Nephron (organoid): ENCODE measurements around the gene PLET1.
A peak's percentile ranks its signal among the peaks of the same experiment; 100 is the strongest.

ENCODE experiments used
- H3K27ac Mint-ChIP-seq, 3 experiments: 2 replicates each; pipeline ENCODE4 v1.8.0; 2020; ENCODE audit warnings: mixed read lengths in 3 of 3, mild to moderate bottlenecking in 2 of 3, moderate library complexity in 1 of 3
- H3K27me3 Mint-ChIP-seq: 2 replicates; pipeline ENCODE4 v1.8.0; 2021; ENCODE audit warnings: low read depth, mild to moderate bottlenecking, moderate library complexity, mixed read lengths
- H3K36me3 Mint-ChIP-seq: 2 replicates; pipeline ENCODE4 v1.8.0; 2020; ENCODE audit warnings: low read depth, mixed read lengths
- H3K4me1 Mint-ChIP-seq: 2 replicates; pipeline ENCODE4 v1.8.0; 2020; ENCODE audit warnings: mixed read lengths
- H3K4me3 Mint-ChIP-seq, 3 experiments: 2 replicates each; pipeline ENCODE4 v1.8.0; 2020; ENCODE audit warnings: mild to moderate bottlenecking in 3 of 3, mixed read lengths in 3 of 3, moderate library complexity in 2 of 3
- H3K9me3 Mint-ChIP-seq: 2 replicates; pipeline ENCODE4 v1.8.0; 2020; ENCODE audit warnings: mixed read lengths
- TF ChIP-seq, protein P1 (sequence below), 3 experiments: fragments of 200-600 bp; sonication (generic); IDR thresholded peaks; one replicate each; pipeline ENCODE4 v1.5.0; 2021; ENCODE audit warnings: antibody characterized with exemption in 3 of 3; ENCODE audit not compliant: unreplicated experiment in 3 of 3

PLET1 gene

DNA sequence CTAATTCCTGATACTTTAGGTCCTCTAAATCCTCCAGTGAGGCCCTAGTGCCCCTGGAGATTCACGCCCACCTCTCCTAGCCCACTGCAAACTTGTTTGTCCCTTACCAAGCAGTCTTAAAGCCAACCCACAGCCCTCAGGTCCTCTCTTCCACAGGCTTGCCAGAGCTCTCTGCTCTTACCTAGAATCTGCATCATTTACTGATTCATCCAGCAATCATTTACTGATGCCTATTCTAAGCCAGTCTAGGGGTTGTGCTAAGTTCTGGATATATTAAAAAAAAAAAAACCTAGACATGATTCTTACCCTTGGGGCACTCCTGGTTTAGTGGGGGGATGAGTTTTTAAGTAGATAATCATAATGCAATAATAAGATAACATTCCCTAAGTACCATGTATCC, 43.0 kb upstream of the PLET1 start:
- Mint-ChIP-seq H3K27me3 (peaks cover 12% of the 10 kb centered on the region), H3K9me3 (peaks cover 3% of the 10 kb centered on the region), H3K4me1 (peaks cover 13% of the 10 kb centered on the region), H3K4me3 (no peak overlapping the region), H3K27ac (no peak overlapping the region), H3K36me3 (no peaks in the 10 kb centered on the region)
- TF ChIP-seq, protein P1, sequence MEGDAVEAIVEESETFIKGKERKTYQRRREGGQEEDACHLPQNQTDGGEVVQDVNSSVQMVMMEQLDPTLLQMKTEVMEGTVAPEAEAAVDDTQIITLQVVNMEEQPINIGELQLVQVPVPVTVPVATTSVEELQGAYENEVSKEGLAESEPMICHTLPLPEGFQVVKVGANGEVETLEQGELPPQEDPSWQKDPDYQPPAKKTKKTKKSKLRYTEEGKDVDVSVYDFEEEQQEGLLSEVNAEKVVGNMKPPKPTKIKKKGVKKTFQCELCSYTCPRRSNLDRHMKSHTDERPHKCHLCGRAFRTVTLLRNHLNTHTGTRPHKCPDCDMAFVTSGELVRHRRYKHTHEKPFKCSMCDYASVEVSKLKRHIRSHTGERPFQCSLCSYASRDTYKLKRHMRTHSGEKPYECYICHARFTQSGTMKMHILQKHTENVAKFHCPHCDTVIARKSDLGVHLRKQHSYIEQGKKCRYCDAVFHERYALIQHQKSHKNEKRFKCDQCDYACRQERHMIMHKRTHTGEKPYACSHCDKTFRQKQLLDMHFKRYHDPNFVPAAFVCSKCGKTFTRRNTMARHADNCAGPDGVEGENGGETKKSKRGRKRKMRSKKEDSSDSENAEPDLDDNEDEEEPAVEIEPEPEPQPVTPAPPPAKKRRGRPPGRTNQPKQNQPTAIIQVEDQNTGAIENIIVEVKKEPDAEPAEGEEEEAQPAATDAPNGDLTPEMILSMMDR (IDR thresholded peaks at IDR 0.05; ENCODE audit: unreplicated experiment in 3 of 3), result no peak

DNA sequence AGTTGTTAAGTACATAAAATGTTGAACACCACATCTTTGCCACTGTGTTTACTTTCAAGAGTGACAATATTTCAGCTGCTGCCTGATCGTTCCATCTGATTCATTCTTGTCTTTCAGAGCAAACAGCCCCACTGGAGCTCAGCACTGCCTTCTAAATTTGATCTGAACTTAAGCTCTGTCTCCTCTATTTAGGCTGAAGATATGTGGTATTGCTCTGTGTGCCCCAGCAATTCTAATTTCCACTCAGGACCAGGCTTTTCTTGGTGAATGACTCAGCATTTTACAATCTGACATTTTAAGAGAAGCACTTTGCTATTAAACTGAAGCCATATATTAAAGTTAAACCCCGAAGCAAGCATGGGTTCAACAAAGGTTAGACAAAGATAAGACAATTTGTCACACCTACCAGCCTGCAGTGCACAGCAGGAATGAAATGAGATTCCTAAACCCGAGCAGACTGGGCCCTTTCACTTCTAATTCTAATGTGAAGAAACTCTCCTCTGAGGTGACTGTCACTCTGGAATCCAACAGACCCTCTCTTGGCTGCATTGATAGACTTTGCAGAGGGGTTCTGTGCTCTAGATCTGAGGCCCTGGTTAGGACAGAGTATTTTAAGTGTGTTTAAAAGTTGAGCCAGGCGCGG, 41.7 kb upstream of the PLET1 start:
- H3K4me1 Mint-ChIP-seq, result peaks cover 15% of the 10 kb centered on the region
- TF ChIP-seq, protein P1 (IDR thresholded peaks at IDR 0.05; ENCODE audit: unreplicated experiment in 3 of 3), result no peak
- peaks cover 8% of the 10 kb centered on the region for H3K27me3 Mint-ChIP-seq
- H3K4me3 Mint-ChIP-seq, result no peak overlapping the region
- no peaks in the 10 kb centered on the region for H3K9me3 Mint-ChIP-seq
- no peaks in the 10 kb centered on the region for H3K36me3 Mint-ChIP-seq
- peak overlapping the region; percentile 10 to 57 (median 17) for H3K27ac Mint-ChIP-seq

DNA sequence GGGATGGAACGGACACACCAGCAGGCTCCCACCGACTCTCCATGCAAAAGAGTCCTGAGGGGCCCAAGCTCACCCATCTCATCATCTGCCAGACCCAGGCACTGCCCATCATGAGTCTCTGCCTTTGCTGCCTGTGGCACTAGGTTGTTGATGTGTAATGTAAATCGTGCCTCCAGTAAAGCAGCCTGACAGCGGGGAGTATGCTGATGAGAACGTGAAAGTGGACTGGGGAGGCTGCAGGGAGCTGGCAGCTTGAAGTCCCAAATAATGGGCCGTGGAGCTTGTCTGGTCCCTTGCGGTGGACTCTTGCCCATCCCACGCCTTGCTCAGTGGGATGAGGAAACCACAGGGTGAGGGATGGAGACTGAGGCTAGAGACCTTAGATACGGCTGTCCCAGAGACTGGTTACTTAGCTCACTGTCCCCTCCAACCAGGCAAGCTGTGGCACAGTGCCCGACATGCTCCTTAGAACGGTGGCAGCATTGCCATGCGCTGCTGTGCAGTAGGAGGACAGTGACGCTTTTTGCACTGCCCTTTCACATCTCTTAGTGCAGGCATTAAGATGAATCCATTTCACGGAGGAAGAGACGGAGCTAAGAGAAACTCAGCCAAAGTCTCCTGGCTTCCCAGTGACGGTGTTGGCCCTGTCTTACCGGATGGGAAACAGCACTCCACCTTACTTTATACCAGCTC, 39.6 kb upstream of the PLET1 start:
- TF ChIP-seq, protein P1 (IDR thresholded peaks at IDR 0.05; ENCODE audit: unreplicated experiment in 3 of 3), result no peak
- Mint-ChIP-seq H3K4me3 (no peak overlapping the region), H3K36me3 (no peaks in the 10 kb centered on the region), H3K9me3 (no peaks in the 10 kb centered on the region), H3K27me3 (peaks cover 8% of the 10 kb centered on the region), H3K27ac (no peak overlapping the region), H3K4me1 (peaks cover 19% of the 10 kb centered on the region)

DNA sequence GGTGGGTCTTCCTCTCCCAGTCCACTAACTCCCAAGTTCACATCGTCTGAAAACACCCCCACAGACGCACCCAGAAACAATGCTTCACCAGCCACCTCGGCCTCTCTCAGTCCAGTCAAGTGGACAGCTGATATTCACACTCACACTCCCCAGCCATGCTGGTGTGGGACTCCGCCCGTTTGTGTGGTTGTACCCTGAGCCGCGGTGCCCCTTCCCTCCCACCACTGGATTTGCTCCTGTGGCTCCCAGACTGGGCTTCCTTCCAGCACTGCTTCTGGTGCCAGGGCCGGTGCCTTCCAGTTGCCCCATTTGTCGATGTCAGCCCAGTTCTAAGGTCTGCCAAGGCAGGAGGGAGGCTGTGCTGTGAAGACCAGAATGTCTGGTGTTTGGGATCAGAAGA, 37.9 kb upstream of the PLET1 start:
- Mint-ChIP-seq H3K4me3 (no peak overlapping the region), H3K27me3 (peaks cover 9% of the 10 kb centered on the region), H3K4me1 (peaks cover 29% of the 10 kb centered on the region), H3K27ac (no peak overlapping the region), H3K36me3 (peaks cover 3% of the 10 kb centered on the region), H3K9me3 (no peaks in the 10 kb centered on the region)
- TF ChIP-seq, protein P1 (IDR thresholded peaks at IDR 0.05; ENCODE audit: unreplicated experiment in 3 of 3), result no peak

DNA sequence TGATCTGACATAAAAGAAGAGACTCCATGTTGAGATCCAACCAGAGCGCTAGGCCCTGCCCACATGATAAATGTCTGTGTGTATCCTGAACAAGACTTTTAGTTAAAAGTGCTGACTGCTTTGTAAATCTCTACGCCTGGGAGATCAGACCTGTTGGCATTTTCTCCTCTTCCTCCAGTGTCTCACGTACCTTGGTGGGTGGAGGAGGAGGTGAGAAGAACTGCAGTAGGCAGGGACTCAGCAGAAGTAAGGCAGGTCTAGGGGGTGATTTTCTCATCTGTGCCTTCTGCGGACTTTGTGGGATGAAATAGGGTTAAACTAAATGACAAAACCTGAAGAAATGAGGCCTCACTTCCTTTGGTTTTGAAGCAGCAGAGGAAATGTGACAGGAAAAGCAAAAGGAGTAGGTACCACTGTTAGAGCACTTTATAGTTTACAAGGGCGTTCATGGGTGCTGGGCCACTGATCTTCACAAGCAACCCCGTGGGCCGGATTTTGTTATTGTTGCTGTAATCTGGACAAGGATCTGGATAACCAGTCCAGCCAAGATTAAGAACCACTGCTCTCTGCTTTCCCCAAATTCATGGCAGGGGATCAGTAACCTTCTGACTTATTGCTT, 36.7 kb upstream of the PLET1 start:
- peaks cover 5% of the 10 kb centered on the region for H3K27me3 Mint-ChIP-seq
- no peak overlapping the region for H3K27ac Mint-ChIP-seq
- H3K9me3 Mint-ChIP-seq, result no peaks in the 10 kb centered on the region
- H3K4me3 Mint-ChIP-seq, result no peak overlapping the region
- TF ChIP-seq, protein P1 (IDR thresholded peaks at IDR 0.05; ENCODE audit: unreplicated experiment in 3 of 3), result no peak
- H3K4me1 Mint-ChIP-seq, result peaks cover 37% of the 10 kb centered on the region
- peaks cover 3% of the 10 kb centered on the region for H3K36me3 Mint-ChIP-seq
